ENCODE measurements around the gene WDR82.

Gene WDR82

DNA sequence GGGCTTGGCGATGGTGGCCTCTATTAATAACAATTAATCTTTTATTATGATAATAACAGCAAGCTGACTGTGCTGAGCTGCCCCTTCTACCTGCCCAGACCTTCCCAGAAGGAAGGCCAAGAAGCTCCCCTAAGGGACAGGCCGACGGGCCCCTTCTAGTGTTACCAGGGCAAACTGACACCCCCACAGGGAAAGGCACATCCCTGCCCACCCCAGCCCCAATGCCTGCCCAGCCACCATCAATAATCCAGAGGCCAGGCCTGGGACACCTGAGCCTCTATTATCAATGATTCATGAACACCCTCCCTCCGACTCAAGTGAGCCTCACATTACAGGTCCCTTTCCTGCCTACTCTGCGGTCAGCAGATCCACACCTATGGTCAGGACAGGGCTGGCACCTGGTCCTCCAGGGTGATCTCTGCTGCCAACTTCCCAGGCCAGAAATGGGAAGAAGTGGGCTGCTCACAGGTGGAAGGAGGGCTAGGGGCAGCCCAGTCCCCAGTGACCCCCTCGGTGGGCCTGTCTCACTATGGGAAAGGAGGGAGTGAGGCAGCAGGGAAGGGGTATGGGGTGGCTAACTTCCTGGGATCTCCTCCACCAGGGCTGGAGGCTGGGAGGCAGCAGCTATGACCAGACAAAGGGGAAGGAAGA lies 41.3 kb downstream of the WDR82 start:
- no peak for DNase-seq (ENCODE audit: low read depth)

DNA sequence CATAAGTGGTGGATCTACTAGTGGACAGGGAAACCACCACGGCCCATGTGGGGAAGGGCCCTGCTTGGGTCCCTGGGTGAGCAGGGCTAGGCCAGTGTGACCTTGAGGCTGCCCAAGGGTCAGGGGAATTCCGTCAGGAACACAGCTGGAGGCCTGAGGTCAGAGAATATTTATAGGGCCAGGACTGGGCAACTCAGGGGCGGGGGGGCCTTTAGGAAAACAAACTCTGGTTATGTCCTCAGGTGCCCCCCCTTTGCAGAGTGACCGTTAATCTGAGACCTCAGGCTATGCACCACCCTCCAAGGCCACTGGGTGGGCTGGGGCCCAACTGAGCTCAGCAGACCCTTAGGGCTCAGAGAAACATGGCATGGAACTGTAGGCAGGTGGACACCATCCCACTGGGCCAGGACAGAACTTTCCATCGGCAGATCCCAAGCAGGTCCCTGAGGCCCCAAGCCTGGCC lies 42.0 kb downstream of the WDR82 start:
- DNase-seq (ENCODE audit: low read depth) = no peak

DNA sequence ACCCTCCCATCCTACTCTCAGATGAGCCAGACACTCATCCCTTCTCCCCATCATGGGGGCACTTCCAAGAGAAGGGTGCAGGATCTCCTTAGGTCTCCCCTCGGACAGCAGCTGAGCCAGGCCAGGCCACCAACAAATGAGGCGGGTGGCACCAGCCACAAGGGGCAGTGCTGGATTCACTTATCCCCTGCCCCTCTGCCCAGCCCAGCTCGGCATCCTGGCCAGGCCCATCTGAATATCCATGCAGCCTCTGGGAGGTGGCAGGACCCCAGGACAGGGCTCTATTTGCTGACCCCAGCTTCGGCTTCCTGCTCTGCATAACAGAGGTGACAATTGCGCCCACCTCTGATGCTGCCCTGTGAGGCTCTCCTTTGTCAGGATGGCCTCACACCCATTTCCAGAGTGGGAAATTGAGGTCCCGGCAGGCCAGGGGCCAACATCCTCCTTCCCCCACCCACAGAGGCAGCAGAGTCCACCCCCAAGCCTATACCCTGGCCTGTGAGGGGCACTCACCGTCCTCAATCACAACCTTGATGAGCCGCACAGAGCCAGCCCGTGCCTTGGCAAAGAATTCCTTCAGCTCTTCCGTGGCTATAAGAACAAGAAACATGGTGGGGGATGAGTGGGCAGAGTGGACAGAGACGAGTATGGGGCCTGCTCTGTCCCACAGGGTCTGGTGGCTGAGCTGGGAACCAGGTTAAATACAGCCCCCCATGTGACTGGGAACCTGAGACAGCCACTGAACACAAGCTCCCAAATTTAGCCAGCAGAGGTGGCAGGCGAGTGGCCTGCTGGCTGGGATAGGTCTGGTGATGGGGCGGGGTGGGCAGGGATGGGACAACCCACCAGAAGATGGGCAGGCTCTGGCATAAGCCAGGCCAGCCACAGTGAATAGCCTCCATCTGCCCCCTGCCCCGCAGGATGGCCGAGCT lies 43.7 kb downstream of the WDR82 start:
- DNase-seq (ENCODE audit: low read depth) = no peak

DNA sequence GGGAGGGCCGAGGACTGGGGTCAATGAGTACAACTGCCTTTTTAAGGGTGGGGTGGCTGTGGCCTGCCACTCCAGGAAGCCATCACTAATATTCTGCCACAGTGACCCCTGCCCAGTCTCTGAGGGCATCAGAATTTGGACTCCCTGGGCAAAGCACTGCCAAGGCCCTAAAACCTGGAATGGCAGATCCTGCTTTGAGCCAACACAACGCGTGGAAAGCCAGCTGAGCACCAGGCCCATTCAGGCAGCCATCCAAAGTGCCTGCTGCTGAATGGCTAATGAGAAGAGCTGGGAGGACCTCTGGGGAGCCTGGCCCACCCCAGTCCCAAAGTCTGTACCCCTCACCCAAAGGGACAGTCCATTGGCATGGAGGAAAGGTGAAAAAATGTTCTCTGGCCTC lies 44.5 kb downstream of the WDR82 start:
- DNase-seq (ENCODE audit: low read depth) = no peak

DNA sequence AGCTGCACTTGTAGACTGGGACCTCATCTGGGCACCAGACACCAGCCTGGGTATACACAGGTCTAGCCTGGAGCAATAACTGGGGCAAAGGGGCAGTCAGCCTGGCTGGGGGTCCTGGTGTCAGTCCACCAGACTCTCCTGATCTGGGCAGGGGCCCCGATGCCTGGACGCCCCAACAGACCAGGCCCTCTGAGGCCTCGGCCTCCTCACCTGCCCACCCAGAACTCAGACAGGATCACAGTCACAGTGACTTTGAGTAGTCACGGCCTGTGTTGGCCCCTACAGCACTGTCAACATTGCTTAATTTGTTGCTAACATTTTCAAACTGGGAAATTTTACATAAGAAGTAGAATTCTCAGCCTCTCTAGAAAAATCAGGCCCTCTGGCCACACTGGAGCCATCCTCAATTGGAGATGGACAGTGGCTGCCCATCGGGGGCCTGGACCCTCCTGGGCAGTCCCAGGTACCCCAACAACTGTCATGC lies 45.3 kb downstream of the WDR82 start:
- no peak for DNase-seq (ENCODE audit: low read depth)

DNA sequence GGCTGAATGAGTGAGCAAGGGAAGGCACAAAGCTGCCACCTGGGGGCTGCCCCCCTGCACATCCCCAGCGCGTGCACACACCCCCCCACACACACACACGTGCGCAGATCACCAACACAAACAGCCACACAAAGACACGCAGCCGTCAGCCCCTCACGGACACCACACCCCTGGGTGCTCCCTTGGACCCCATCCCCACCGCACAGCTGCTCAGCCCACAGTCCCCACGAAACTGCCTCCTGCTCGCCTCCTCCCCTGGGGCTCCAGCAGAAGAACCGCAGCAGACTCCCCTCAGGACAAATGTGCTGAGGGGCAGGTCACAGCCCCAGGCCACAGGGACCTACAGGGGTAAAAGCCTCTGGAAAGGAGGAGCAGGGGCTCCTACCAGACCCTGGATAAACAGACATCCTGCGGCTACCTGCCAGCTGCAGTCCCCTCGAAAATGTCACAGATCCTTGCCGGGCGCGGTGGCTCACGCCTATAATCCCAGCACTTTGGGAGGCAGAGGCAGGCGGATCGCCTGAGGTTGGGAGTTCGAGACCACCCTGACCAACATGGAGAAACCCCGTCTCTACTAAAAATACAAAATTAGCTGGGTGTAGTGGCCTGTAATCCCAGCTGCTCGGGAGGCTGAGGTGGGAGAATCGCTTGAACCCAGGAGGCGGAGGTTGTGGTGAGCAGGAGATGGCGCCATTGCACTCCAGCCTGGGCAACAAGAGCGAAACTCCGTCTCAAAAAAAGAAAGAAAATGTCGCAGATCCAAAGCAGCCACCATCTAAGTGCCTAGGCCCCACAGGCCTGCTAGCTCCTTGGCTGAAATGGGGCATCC lies 46.0 kb downstream of the WDR82 start:
- no peak for DNase-seq (ENCODE audit: low read depth)

DNA sequence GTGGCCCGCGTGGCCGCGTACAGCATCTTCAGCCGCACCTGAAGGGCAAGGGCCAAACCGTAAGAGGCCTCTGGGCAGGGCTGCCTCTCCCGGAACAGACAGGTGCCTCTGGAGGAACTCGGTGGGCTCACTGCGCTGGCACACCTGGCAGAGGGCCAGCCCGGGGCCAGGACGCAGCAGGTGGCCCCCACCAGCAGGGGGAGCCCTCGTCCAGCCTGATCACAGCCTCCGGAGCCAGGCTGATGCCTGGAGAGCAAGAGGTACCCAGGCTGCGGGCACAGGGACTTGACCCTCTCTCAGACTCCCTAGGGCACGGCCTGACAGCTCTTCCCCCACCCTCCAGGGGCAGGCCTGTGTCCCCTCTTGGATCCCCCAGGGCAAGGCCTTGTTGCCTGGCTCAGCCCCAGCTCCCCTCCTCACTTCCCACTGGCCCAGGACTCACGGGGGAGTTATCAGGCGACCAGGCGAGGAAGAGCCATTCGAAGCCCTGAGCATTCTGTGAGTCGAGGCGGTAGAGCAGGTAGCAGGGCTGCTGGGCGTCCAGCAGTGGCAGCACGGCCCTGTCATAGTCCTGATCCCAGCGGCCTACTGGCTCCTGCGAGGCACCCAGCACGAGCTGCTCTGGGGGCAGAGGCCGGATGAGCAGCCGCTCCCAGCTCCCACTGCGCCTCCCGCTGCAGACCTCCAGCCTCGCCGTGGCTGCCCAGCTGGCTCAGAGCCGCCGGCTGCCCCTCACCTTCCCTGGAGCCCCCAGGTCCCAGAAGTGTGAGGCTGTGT lies 46.8 kb downstream of the WDR82 start:
- peak; percentile 81 for DNase-seq (ENCODE audit: low read depth)

DNA sequence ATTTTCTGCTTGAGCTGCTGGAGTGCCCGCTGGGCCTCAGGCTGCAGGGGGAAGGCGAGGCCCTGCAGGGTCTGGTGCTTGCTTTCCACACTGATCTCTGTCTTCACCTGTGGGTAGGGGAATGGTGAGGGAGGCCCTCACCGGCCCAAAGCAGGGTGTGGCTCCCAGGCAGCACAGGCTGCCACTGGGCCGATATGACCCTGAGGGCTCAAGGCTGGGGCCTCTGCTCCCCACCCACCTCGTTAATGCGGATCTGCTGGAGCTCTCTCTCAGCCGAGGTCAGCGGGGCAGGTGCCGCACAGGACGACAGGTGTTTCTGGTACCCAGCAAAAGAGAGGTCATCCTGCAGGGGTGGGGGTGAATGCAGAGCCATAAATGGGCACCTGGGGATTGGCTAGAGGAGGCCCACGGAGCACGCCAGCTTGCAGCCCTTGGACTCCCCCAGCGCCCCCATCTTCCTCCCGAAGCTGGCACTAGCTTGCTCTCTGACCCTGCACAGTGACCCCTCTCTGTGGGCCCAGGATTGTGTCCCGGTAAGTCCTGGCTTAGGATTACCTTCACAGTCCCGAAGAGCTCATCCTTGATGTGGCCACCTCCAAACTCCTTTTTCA lies 47.5 kb downstream of the WDR82 start:
- no peak for DNase-seq (ENCODE audit: low read depth)

DNA sequence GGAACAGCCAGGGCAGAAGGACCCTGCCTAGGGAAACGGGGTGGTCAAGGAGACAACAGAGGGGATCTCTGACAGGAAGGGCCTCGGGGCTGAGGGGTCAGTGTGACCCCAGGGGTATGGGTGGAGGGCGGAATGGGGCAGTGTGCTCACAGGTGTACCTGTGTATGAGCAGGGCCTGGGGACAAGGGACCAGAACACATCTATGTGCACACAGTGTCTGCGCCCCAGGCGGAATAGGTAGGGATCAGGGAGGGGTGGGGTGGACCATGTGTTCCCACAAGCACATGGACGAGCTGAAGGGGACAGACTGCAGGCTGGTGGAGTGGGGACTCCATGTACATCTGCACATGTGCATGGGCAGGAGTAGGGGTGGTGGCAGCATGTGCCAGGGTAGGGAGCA lies 48.0 kb downstream of the WDR82 start:
- no peak for DNase-seq (ENCODE audit: low read depth)

DNA sequence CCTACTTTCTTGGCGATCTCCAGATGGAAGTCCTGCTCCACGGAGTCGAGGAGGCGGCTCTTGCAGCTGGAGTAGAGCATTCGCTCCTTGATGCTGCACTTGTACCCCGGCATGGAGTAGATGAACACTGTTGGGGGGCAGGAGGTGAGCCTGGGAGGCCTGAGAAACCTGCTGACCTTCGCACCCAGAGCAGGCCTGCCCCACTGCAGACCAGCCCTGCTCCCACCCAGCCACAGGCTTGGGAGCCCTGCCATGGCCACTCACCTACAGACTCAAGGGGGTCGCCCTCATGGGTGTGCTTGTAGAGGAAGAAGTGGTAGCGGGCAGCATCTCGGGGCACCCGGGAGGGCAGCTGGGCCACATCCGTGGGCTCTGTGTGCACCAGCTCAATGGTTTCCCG lies 48.8 kb downstream of the WDR82 start:
- no peak for DNase-seq (ENCODE audit: low read depth)

DNA sequence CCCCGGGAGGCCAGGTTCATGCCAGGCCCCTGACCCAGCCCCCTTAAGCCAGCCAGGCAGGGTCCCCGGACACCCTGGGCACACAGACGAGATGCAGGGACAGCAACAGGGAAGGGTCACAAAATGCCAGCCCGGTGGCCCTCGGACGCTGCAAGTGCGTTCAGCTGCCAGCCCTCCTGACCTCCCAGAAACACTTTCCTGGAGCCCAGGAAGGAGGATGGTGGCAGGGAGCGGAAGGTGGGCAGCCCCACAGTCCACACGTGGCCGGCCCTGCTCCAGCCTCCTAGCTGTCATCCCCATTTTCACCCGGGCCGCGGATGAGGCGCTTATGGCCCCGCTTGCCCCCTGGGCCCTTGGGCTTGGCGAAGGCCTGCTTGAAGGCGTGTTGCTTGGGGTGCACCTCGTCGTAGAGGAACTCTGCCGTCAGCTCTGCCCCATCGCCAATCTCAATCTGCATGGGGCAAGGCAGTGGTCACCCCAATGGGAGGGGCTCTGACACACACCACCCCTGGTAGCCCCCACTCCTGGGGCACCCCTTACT lies 49.6 kb downstream of the WDR82 start:
- no peak for DNase-seq (ENCODE audit: low read depth)

DNA sequence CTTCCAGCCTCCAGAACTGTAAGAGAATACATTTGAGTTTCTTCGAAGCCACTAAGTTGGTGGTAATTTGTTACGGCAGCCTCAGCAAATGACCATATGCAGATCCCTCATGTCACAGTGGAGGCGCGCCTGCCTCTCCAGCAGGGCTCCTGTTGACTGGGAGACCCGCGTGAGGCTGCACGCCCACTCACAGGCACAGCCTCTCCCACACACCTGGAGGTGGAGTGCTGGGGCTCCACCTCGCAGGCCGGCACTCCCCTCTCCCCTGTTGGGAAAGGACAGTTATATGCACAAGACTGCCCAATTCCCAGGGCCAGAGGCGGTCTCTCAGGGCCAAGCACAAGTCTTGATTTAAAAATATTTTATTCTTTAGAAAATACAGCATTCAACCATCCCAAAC lies 50.2 kb downstream of the WDR82 start:
- no peak for DNase-seq (ENCODE audit: low read depth)

DNA sequence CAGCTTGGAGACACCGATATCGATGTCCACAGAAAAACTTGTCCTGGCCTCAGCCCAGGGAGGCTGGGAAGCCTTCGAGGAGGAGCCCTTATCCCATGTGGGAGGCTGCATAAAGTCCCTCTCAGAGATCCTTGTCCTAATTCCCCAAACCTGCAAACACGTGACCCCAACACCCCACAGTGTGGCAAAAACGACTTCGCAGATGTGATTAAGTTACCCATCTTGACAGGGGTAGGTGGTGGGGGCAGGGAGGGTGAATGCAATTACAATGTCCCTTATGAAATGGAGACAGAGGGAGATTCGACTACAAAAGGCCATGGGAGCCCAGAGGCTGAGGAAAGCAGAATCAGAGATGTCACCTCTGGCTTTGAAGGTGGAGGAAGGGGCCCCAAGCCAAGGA lies 50.7 kb downstream of the WDR82 start:
- no peak for DNase-seq (ENCODE audit: low read depth)

DNA sequence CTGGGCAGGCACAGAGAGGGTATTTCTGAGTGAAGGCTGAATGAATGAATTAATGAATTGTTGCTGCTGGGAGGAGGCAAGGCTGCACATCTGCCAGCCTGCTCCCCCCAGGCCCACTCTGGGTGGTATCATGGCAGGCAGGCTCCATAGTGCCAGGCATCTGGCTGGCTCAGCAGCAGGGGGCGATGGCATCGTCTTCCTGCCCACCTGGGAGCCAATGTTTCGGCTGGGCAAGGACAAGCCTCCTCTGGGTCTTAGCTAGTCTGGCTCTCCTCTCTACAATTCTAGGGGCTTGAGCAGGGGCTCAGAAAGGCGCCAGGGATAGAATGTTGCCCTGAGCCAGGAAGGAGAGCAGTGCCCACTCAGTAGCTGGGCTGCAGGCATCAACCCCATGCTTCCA lies 51.3 kb downstream of the WDR82 start:
- no peak for DNase-seq (ENCODE audit: low read depth)

DNA sequence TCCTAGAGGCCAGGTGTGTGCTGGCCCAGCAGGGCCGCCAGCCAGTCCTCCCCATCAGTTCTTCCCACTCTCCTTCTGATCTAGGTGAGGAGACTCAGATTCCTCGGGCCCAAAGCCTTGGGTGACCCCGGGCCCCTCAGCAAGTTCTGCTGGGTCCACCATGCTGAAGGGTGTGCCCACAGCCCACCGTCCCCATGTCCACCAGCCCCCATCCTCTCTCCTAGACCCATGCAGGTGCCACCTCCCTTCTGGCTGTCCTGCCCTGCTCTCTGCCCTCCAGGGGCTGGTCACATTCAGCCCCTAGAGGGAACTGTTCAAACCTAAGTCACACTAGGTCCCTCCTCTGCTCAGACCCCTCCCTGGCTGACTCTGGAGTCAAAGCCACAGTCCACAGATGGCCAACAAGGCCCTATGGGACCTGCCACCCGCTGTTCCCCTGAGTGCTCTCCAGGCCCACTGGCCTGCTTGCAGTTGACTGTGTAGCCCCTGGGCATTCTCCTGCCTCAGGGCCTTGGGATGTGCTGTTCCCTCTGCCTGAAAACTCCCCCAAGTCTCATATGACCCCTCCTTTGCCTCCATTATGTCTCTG lies 52.1 kb downstream of the WDR82 start:
- no peak for DNase-seq (ENCODE audit: low read depth)

DNA sequence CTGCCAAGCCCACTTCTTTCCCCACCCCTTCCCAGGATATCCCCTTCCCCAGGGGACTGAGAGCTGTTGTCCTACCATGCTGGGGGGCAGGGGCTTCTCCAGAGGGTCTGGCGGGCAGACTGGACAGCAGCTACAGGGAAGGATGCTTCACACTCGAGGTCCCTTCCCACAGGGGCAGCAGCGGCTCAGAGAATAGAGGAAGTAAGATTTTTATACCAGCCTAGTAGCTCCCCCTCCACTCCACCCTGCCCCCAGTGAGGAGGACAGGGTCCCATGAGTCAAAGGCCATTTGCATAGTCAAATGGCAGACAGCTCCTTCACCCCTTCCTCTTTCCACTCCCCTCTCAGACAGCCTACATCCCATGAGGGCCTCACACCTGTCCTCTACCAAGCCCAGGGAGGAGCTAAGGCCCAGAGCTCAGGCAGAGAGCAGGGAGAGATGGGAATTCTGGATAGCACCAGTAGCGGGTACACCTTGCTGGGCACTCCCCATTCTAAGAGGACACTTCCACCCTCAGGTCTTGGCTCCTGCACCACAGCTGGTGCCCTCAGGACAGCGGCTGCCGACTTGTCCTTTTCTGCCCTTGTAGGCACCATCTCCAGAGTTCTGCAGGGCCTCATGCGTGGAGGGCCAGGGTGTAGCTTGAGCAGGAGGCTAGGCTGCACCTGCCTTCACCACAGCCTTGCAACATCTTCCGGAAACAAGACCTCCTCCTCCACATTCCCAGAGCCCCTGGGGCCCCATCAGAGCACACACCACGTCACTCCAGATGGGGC lies 52.8 kb downstream of the WDR82 start, which contains the start of gene TLR9:
Gene TLR9, minus strand, starts transcription at position 194 of the 777 bp plus-strand sequence. Its CDS starts 116 bp downstream, at position 78.
- no peak for DNase-seq (ENCODE audit: low read depth)

DNA sequence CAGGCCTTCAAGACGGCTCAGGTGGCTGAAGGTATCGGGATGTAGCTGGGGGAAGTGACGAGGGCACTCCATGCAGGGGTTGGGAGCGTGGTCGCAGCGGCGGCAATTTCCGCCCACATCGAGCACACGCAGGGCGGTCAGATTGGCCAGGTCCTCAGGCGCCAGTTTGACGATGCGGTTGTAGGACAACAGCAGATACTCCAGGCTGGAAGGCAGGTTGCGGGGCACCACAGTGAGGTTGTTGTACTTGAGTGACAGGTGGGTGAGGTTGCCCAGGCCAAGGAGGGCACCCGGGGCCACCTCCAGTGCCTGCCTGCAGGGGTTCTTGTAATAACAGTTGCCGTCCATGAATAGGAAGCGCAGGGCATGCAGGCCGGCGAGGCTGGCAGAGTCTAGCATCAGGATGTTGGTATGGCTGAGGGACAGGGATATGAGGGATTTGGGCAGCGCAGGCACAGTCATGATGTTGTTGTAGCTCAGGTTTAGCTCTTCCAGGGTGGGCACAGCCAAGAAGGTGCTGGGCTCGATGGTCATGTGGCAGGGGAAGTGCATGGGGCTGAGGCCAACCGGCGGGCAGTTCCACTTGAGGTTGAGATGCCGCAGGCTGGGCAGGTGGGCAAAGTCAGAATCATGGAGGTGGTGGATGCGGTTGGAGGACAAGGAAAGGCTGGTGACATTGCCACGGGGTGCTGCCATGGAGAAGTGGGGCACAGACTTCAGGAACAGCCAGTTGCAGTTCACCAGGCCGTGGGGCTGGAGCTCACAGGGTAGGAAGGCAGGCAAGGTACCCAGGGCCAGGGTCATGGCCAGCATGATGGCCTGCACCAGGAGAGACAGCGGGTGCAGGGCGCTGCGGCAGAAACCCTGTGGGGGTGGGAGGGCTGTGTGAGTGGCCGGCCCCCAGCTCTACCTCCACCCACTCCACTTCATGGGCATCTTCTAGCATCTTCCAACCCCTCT lies 54.7 kb downstream of the WDR82 start:
- no peak for DNase-seq (ENCODE audit: low read depth)
